Mesenchymal stem cell (in vitro differentiated cells and primary cell): Measurements from ENCODE around the gene EFNA1.

ENCODE experiments used
- DNase-seq: peaks from one replicate; pipeline ENCODE4 v3.0.0-alpha.2; 2013
- H2AFZ ChIP-seq: one replicate; pipeline ENCODE4 v1.6.1; 2013; ENCODE audit warnings: low read depth, mild to moderate bottlenecking, control low read depth, inconsistent platforms, low read length, moderate library complexity
- H2AK5ac ChIP-seq: 2 replicates; pipeline ENCODE4 v1.6.1; 2013; ENCODE audit warnings: low read length, moderate library complexity, mild to moderate bottlenecking, inconsistent platforms; ENCODE audit not compliant: severe bottlenecking
- H2BK120ac ChIP-seq: one replicate; pipeline ENCODE4 v1.6.1; 2013; ENCODE audit warnings: low read depth, mild to moderate bottlenecking, inconsistent platforms, low read length, moderate library complexity
- H2BK12ac ChIP-seq, 2 experiments: one replicate each; pipeline ENCODE4 v1.6.1; 2013; ENCODE audit warnings: inconsistent platforms in 2 of 2, low read length in 2 of 2, mild to moderate bottlenecking in 2 of 2, moderate library complexity in 2 of 2, control low read depth in 1 of 2
- H2BK15ac ChIP-seq: one replicate; pipeline ENCODE4 v1.6.1; 2013; ENCODE audit warnings: mild to moderate bottlenecking, low read depth, inconsistent platforms; ENCODE audit not compliant: poor library complexity, severe bottlenecking
- H2BK5ac ChIP-seq: 2 replicates; pipeline ENCODE4 v1.6.1; 2013; ENCODE audit warnings: low read depth, mild to moderate bottlenecking, low read length, control low read depth, inconsistent platforms; ENCODE audit not compliant: poor library complexity, severe bottlenecking
- H3K14ac ChIP-seq, 2 experiments: one replicate each; pipeline ENCODE4 v1.6.1; 2013; ENCODE audit warnings: inconsistent platforms in 2 of 2, low read length in 2 of 2, control low read depth in 1 of 2, mild to moderate bottlenecking in 1 of 2, moderate library complexity in 1 of 2
- H3K18ac ChIP-seq, 2 experiments: one replicate each; pipeline ENCODE4 v1.6.1; 2013; ENCODE audit warnings: inconsistent platforms in 2 of 2, low read length in 2 of 2, control low read depth in 1 of 2, low read depth in 1 of 2, mild to moderate bottlenecking in 1 of 2
- H3K23ac ChIP-seq, 2 experiments: one replicate each; pipeline ENCODE4 v1.6.1; 2013; ENCODE audit warnings: inconsistent platforms in 2 of 2, low read length in 2 of 2, mild to moderate bottlenecking in 2 of 2, moderate library complexity in 2 of 2, control low read depth in 1 of 2
- H3K27ac ChIP-seq: 2 replicates; pipeline ENCODE4 v1.5.1; 2013; ENCODE audit warnings: mild to moderate bottlenecking, moderate library complexity, low read length, control low read depth, inconsistent platforms; ENCODE audit not compliant: poor library complexity, severe bottlenecking
- H3K27me3 ChIP-seq, 2 experiments: 2 replicates each; pipeline versions ENCODE4 v1.6.1 to v1.7.0; 2013; ENCODE audit warnings: low read length in 2 of 2, mild to moderate bottlenecking in 2 of 2, moderate library complexity in 2 of 2, control low read depth in 1 of 2, inconsistent platforms in 1 of 2; ENCODE audit not compliant: control insufficient read depth in 1 of 2, insufficient read depth in 1 of 2
- H3K36me3 ChIP-seq, 2 experiments: 2 replicates each; pipeline versions ENCODE4 v1.6.1 to v1.7.0; 2013; ENCODE audit warnings: low read length in 2 of 2, control low read depth in 1 of 2, inconsistent platforms in 1 of 2, low read depth in 1 of 2, mild to moderate bottlenecking in 1 of 2; ENCODE audit not compliant: insufficient read depth in 2 of 2, control insufficient read depth in 1 of 2
- H3K4ac ChIP-seq, 2 experiments: one replicate each; pipeline ENCODE4 v1.6.1; 2013; ENCODE audit warnings: inconsistent platforms in 2 of 2, low read length in 2 of 2, mild to moderate bottlenecking in 2 of 2, moderate library complexity in 2 of 2, control low read depth in 1 of 2, low read depth in 1 of 2
- H3K4me1 ChIP-seq: 2 replicates; pipeline ENCODE4 v1.6.1; 2013; ENCODE audit warnings: low read depth, low read length, control low read depth; ENCODE audit not compliant: control insufficient read depth, insufficient read depth
- H3K4me2 ChIP-seq: 2 replicates; pipeline ENCODE4 v1.6.1; 2013; ENCODE audit warnings: low read length, mild to moderate bottlenecking, inconsistent platforms; ENCODE audit not compliant: poor library complexity, severe bottlenecking
- H3K4me3 ChIP-seq, 2 experiments: 2 replicates each; pipeline versions ENCODE4 v1.5.1 to v1.7.0; 2013; ENCODE audit warnings: low read length in 2 of 2, mild to moderate bottlenecking in 2 of 2, control low read depth in 1 of 2, low read depth in 1 of 2; ENCODE audit not compliant: insufficient read depth in 1 of 2
- H3K79me1 ChIP-seq: replicated peaks from 2 replicates; pipeline ENCODE4 v1.6.1; 2013; ENCODE audit warnings: mild to moderate bottlenecking, control low read depth, low read length, inconsistent platforms; ENCODE audit not compliant: poor library complexity, severe bottlenecking
- H3K9ac ChIP-seq: 2 replicates; pipeline ENCODE4 v1.7.0; 2013; ENCODE audit warnings: mild to moderate bottlenecking, low read length, moderate library complexity
- H3K9me3 ChIP-seq: 2 replicates; pipeline ENCODE4 v1.7.0; 2013; ENCODE audit warnings: mild to moderate bottlenecking, low read length; ENCODE audit not compliant: control insufficient read depth
- H4K8ac ChIP-seq: one replicate; pipeline ENCODE4 v1.6.1; 2013; ENCODE audit warnings: inconsistent platforms, mild to moderate bottlenecking, low read length, moderate library complexity
- H4K91ac ChIP-seq: one replicate; pipeline ENCODE4 v1.6.1; 2013; ENCODE audit warnings: mild to moderate bottlenecking, low read length, inconsistent platforms
- WGBS: methylation state at CpG from one replicate; pipeline ENCODE4 v1.1.7; 2013; ENCODE audit warnings: mixed read lengths; 5-methylcytosine and 5-hydroxymethylcytosine counted together

Gene EFNA1

GRCh38 chr1:155125511-155125945 lies 2.1 kb upstream of the EFNA1 start:
- WGBS = 60% methylated on average over 10 of the region's 11 CpGs

GRCh38 chr1:155125946-155126555 lies 1.6 kb upstream of the EFNA1 start:
- H3K4ac ChIP-seq = no peak overlapping the region
- no peak overlapping the region for H3K18ac ChIP-seq
- H3K14ac ChIP-seq = no peak overlapping the region
- no peak overlapping the region for H2AK5ac ChIP-seq
- no peaks in the 10 kb centered on the region for H3K9me3 ChIP-seq
- peak overlapping the region; percentile 48 for H2BK5ac ChIP-seq
- H3K23ac ChIP-seq = no peak overlapping the region
- peak; percentile 52 for DNase-seq
- no peaks in the 10 kb centered on the region for H3K79me1 ChIP-seq
- peak overlapping the region; percentile 7 for H4K91ac ChIP-seq
- 13% methylated on average over 42 of the region's 53 CpGs for WGBS
- H3K27me3 ChIP-seq = peaks cover 56 to 84% of the 10 kb centered on the region in 2 experiments
- peak overlapping the region; percentile 23 to 53 for H3K4me3 ChIP-seq
- no peak overlapping the region for H2BK15ac ChIP-seq
- H3K4me1 ChIP-seq = peaks cover 51% of the 10 kb centered on the region
- peak overlapping the region; percentile 94 for H3K4me2 ChIP-seq
- peak overlapping the region; percentile 36 for H2AFZ ChIP-seq
- H3K9ac ChIP-seq = no peak overlapping the region
- H3K36me3 ChIP-seq = no peaks in the 10 kb centered on the region
- H2BK120ac ChIP-seq = no peak overlapping the region
- no peak overlapping the region for H3K27ac ChIP-seq
- peak overlapping the region in 1 of 2 experiments; percentile 57 for H2BK12ac ChIP-seq
- no peak overlapping the region for H4K8ac ChIP-seq

More at GRCh38 chr1:155125511-155125945, 2.1 kb upstream of the EFNA1 start:
- H2BK5ac ChIP-seq = no peak overlapping the region
- no peaks in the 10 kb centered on the region for H3K36me3 ChIP-seq
- no peak for DNase-seq
- no peak overlapping the region for H3K14ac ChIP-seq
- H3K4ac ChIP-seq = no peak overlapping the region
- no peak overlapping the region for H4K8ac ChIP-seq
- no peak overlapping the region for H2AFZ ChIP-seq
- no peak overlapping the region for H3K18ac ChIP-seq
- no peak overlapping the region for H3K4me2 ChIP-seq
- H3K79me1 ChIP-seq = no peaks in the 10 kb centered on the region
- H3K23ac ChIP-seq = no peak overlapping the region
- peaks cover 61 to 83% of the 10 kb centered on the region in 2 experiments for H3K27me3 ChIP-seq
- no peak overlapping the region for H3K4me3 ChIP-seq
- H2BK12ac ChIP-seq = no peak overlapping the region
- H4K91ac ChIP-seq = no peak overlapping the region
- H2AK5ac ChIP-seq = no peak overlapping the region
- H2BK15ac ChIP-seq = no peak overlapping the region
- no peaks in the 10 kb centered on the region for H3K9me3 ChIP-seq
- H3K9ac ChIP-seq = no peak overlapping the region
- H2BK120ac ChIP-seq = no peak overlapping the region
- no peak overlapping the region for H3K27ac ChIP-seq
- peaks cover 51% of the 10 kb centered on the region for H3K4me1 ChIP-seq

GRCh38 chr1:155126556-155127104 lies 1.0 kb upstream of the EFNA1 start:
- WGBS = under 1% methylated on average over 32 of the region's 32 CpGs
- peaks cover 51% of the 10 kb centered on the region for H3K4me1 ChIP-seq
- peaks cover 0 to 4% of the 10 kb centered on the region in 2 experiments for H3K36me3 ChIP-seq
- no peak overlapping the region for H2BK120ac ChIP-seq
- H2BK5ac ChIP-seq = no peak overlapping the region
- H3K4me3 ChIP-seq = peak overlapping the region; percentile 23 to 69
- no peak overlapping the region for H2BK15ac ChIP-seq
- peak overlapping the region; percentile 94 for H3K4me2 ChIP-seq
- H4K8ac ChIP-seq = peak overlapping the region; percentile 7
- H3K27me3 ChIP-seq = peaks cover 52 to 82% of the 10 kb centered on the region in 2 experiments
- H2AFZ ChIP-seq = peak overlapping the region; percentile 36
- H2BK12ac ChIP-seq = peak overlapping the region in 1 of 2 experiments; percentile 57
- H3K4ac ChIP-seq = peak overlapping the region in 1 of 2 experiments; percentile 50
- DNase-seq = peak; percentile 74
- peak overlapping the region in 1 of 2 experiments; percentile 0 for H3K18ac ChIP-seq
- H2AK5ac ChIP-seq = no peak overlapping the region
- no peak overlapping the region for H3K9ac ChIP-seq
- no peaks in the 10 kb centered on the region for H3K79me1 ChIP-seq
- H3K9me3 ChIP-seq = no peaks in the 10 kb centered on the region
- H3K27ac ChIP-seq = no peak overlapping the region
- peak overlapping the region; percentile 7 for H4K91ac ChIP-seq
- H3K23ac ChIP-seq = peak overlapping the region in 1 of 2 experiments; percentile 62
- no peak overlapping the region for H3K14ac ChIP-seq

GRCh38 chr1:155127967-155128754 lies 485 bp downstream of the EFNA1 start:
- peak overlapping the region in 1 of 2 experiments; percentile 28 for H3K18ac ChIP-seq
- no peaks in the 10 kb centered on the region for H3K79me1 ChIP-seq
- no peak overlapping the region for H4K8ac ChIP-seq
- H3K27me3 ChIP-seq = peaks cover 46 to 72% of the 10 kb centered on the region in 2 experiments
- H3K9me3 ChIP-seq = no peaks in the 10 kb centered on the region
- H3K9ac ChIP-seq = peak overlapping the region; percentile 48
- peaks cover 0 to 6% of the 10 kb centered on the region in 2 experiments for H3K36me3 ChIP-seq
- H2BK15ac ChIP-seq = peak overlapping the region; percentile 44
- H3K4me2 ChIP-seq = peak overlapping the region; percentile 79
- H2BK12ac ChIP-seq = peak overlapping the region in 1 of 2 experiments; percentile 11
- H3K4ac ChIP-seq = peak overlapping the region in 1 of 2 experiments; percentile 3
- no peak overlapping the region for H3K27ac ChIP-seq
- peak overlapping the region in 1 of 2 experiments; percentile 48 for H3K23ac ChIP-seq
- peak overlapping the region; percentile 47 to 49 for H3K4me3 ChIP-seq
- no peak overlapping the region for H3K14ac ChIP-seq
- H4K91ac ChIP-seq = no peak overlapping the region
- no peak for DNase-seq
- H2AFZ ChIP-seq = peak overlapping the region; percentile 10
- no peak overlapping the region for H2BK120ac ChIP-seq
- 6% methylated on average over 17 of the region's 17 CpGs for WGBS
- H2BK5ac ChIP-seq = no peak overlapping the region
- no peak overlapping the region for H2AK5ac ChIP-seq
- H3K4me1 ChIP-seq = peaks cover 51% of the 10 kb centered on the region
